Fibroblast of peridontal ligament (primary cell): Measurements from ENCODE around the gene IL1R1.

ENCODE experiments used
- DNase-seq: peaks from one replicate; pipeline ENCODE4 v3.0.0-alpha.2; 2010; ENCODE audit errors: extremely low read depth

IL1R1 gene

DNA sequence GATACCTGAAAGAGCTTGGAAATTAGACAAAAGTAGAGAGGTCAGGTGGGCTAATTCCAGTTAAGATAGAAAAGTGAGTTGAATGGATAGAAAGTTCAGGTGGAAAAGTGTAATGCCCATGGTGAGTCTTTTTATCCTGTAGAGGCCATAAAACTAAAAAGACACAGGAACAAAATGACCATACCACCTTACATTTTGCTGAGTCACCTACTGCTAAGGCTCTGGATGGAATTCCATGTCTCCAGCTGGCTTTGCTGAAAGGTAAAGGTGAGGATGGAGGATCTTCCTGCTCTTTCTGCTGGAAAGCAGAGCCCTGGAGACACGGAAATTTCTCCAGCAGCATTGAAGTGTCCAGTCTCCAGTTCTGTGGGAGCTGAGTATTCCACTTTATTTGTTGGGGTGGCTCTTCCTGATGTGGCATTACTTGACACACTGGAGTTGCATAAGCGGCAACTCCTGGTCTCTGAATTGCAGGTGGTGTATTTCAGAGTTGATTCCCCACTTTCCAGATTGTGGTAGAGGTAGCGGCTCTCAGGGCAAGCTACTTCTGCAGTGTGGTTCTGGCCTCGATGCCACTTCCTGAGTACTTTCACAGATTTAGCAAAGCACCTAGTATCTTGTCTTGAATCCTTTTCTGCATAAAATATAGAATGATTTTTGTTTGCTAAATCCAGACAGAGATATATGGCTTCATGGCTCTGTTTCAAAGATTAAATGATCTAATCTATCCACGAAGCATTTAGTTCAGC is 55.0 kb downstream of the IL1R1 start:
- DNase-seq: no peak

DNA sequence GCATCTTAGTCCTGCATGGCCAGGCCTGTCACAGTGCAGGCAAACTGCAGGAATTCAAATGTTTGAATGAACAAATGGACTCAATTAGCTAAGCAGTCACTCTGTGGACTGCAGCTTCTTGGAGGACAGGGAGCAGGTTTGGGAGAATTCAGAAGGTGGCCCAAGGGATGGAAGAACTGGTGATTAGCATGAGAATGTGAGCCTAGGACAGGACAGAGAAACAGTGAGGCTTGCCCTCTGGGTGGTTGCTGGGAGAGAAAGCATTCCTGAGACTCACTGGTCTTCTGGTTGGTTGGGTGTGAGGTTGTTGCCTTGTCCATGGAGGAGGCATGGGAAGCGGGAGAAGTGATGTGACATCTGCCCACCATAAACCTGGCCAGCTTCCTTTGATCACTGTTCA is 58.0 kb downstream of the IL1R1 start:
- no peak for DNase-seq

DNA sequence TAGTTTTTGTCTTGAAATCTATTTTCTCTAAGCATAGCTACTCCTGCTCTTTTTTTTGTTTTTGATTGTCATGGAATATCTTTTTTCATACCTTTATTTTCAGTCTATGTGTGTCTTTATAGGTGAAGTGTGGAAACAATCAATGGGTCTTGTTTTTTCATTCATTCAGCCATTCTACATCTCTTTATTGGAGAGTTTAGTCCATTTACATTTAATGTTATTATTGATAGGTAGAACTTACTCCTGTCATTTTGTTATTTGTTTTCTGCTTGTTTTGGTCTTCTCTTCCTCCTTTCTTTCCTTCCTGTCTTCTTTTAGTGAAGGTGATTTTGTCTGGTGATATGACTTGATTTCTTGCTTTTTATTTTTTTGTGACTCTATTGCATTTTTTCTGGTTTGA is 62.1 kb downstream of the IL1R1 start:
- DNase-seq: no peak

DNA sequence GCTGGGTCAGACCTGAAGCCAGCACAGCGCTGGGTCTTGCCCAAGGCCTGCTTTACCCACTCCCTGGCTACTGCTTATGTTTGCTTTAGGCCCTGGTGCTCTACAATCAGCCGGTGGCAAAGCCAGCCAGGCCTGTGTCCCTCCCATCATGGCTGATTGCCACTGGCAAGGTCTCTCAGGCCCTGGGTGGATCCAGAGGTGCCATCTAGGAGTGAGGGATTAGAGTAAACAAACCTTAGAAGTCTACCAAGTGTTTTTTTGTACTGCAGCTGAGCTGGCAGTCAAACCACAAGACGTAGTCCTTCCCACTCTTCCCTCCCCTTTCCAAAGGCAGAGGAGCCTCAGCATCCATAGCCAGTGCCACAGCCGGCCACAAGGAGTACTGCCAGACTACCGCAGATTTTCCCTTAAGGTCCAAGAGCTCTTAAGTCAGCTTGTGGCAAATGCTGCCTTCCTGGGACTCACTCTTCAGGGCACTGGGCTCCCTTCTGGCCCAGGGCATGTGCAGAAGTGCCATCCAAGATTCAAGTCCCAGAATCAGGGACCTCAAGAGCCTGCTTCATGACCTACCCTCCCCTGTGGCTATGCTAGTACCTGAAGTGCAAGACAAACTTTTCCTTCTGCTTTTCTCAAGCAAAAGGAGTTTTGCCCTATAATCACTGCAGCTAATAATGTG is 64.3 kb downstream of the IL1R1 start:
- DNase-seq: peak; percentile 34

DNA sequence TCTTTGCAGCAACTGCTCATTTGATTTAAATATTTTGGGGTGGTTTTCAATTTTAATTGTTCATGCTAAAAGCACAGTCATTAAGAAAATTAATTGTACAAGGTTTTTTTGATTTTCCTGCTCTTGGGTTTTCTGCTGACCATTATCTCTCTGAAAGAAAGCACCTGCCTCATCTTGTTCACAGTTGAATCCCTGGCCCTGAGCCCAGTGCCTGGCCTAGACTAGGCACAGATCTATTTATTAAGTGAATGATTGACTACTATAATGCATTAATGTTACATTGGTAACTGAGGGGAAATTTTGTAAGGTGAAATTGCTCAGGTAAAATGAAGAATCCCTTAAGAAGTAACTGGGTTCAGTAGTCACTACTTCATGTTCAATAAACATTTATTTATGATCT is 66.2 kb downstream of the IL1R1 start:
- DNase-seq: no peak

DNA sequence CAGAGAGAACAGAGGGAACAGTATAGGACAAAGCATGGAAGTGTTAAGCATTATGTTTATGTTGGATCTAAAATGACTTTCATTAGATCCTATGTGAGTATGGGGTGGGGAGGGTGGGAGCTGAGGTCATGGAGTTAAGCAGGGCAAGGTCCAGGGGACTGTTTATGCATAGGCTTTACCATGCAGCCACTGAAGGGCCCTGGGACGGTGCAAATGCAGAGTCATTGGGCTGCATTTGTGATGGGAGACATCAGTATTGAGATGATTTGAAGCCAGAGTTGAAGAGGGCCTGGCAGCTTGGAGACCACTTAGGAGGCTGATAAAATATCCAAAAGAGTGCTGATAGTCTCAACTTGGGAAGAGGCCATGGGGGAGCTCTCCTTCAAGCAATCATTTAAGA is 66.9 kb downstream of the IL1R1 start:
- DNase-seq: no peak

DNA sequence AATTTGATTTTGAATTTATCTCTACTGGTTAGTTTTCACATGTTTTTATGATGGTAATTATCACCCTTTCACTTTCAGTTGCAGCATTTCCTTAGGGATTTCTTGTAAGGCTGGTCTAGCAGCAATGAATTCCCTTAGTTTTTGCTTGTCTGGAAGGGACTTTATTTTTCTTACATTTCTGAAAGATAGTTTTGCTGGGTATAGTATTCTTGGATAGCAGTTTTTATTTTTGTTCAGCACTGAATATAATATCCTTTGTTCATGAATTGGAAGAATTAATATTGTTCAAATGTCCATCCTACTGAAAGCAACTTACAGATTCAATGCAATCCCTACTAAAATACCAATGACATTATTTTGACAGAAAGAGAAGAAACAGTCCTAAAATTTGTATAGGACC is 74.5 kb downstream of the IL1R1 start:
- DNase-seq: no peak

DNA sequence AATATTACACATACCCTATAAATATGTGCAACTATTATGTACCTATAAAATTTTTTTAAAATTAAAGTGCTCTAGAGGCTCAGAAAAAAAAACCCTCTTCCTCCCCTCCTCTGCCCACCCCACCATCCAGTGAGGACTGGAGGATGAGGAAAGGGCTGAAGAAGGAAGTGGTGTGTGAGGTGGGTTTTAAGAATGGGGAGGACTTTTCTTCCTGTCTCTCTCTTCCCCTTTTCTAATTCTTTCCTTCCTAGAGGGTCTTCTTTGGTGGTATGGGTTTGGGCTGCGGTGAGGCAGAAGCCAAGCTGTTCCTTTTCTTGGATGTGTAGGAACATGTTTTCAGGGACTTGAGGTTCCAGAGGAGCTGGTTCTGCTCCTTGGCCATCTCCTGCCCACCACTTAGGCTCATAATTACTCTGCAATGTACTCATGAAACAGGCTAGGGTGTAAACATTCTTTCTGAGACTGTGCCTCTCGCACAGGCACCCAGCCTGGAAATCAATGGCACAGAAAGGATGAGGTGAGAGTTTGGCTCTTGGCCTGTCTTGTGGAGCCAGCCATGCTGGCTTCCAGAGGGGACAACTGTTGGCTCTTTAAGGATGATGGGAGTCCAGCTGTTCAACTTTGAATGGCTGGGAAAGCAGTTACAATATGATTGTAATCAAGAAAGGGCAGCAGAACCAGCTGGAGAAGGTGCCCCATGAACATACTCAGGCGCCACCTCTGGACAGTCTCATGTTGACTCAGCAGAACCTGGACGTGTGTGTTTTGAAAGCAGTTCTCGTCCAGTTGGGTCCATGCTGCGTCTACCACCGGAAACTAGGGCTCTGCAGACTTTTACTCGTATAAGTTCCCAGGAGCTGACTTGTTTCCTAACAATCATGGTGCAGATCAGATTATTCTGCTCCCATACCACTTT is 82.5 kb downstream of the IL1R1 start:
- DNase-seq: no peak

DNA sequence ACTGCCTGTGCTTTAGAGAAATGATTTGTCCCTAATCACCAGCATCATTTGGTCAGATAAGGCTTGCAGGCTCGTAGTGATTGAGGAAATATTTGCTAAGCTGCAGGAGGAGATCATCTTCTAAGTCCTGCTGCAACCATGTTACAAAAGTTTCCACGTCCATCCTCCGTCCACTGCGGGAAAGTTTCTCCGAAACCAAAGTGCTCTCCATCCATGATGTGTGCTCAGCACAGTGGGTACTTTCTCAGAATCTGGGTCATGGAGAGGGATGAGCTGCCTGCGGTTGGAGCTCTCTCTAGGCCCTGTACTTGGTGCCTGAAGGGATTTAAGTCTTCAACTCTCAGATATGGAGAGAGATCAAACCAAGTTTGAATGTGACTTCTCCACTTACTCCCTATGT is 83.6 kb downstream of the IL1R1 start:
- DNase-seq: no peak

DNA sequence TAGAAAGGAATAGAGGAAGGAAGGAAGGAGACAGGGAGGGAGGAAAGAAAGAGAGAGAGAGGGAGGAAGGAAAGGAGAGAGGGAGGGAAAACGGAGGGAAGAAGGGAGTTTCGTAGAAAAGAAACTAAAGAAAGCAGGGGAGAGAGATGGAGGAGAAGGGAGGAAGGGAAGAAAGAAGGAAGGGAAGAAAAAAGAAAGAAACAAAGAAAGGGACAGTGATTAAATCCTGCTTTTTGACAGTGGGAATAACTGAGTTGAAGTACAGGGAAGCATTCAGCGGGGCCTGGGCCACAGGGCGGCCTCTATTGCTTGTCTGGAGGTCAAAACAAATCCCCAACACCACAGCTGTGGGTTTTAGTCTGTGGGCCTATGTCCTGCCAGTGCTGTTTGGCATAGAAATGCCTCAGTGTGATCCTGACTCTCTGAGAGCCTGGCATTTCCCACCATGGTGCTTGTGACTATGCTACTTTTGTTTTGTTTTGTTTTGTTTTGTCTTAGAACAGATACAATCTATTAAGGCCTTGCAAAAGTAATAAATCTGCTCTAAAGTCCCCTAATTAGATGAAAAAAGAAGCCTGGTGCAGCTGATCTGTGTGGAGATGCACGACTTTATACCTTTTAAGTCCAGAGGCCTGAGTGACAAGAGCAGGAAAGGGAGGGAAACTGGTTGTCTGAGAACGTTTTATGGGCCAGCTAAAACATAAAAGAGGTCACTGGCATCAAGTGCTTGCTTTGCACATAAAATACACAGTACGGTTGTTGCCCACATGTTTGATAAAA is 84.3 kb downstream of the IL1R1 start:
- DNase-seq: peak; percentile 29

DNA sequence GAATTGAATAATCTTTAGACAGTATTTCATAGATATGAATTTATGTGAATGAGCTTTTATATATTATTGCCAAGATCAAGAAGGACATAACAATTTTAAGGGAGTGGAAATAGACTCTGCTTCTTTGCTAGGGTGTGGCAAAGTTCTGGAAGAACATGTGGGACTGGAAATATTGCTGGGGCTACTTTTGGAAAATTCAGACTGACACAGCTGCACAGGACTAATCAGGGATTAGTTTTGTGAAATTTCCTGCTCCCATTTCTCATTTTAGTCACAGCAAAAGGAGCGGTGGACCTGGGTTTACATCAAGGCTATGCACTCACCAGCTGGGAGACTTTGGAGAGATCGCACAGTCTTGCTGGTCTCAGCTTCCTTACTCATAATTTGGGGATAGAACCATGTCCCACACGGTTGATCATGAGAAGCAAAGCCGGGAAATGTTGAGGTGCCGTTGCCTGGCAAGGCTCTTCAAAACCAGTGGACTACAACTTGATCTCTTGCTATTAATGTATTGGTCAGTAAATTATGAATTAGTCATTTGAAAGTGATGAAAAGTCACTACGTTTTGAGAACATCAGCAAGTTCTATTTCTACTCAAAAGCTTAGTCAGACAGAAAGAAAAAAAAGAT is 86.7 kb downstream of the IL1R1 start:
- peak; percentile 3 for DNase-seq
